ENCODE measurements around the gene ATP6V1B1.

- no peak for TF ChIP-seq POLR2AphosphoS5 (IDR thresholded peaks at IDR 0.05; ENCODE audit: borderline replicate concordance, low read depth, low read length)
- no peak for TF ChIP-seq EZH2 (IDR thresholded peaks at IDR 0.05)
These were observed 19.4 kb upstream of the ATP6V1B1 start for GRCh38 chr2:70916291-70916690.
